HCT116 (cell line): ENCODE data around the gene WHRN. TPM values are rescaled to one million over a fixed set of nuclear protein-coding genes. Genes with fewer than 3 reads are reported as not detected.

Experiments used
- ATAC-seq: fragments of 200-7000 bp; cut with Tn5 transposase; 2 replicates; pipeline ENCODE4 v1.9.1; 2020; ENCODE audit warnings: mild to moderate bottlenecking, moderate library complexity
- BruUV-seq: library from RNA; stranded (reverse); fragments of 400-500 nt; replicated peaks from 2 replicates; lab custom pipeline; 2021; lab: Mats Ljungman, UMichigan
- CTCF ChIA-PET: fragments of 300-600 bp; sonication (Branson Sonifier 250); formaldehyde crosslinking; loops from one replicate; lab custom pipeline; 2021; ENCODE audit warnings: antibody characterized with exemption; lab: Charles Lee
- POLR2A ChIA-PET: fragments of 300-600, 350-600 bp; sonication (Branson Sonifier 250); formaldehyde crosslinking; loops from one replicate; lab custom pipeline; 2021; ENCODE audit warnings: antibody characterized with exemption; lab: Charles Lee
- RAD21 ChIA-PET, 2 experiments: fragments of 300-600 bp; sonication (Branson Sonifier 250); formaldehyde crosslinking; loops; one replicate each; lab custom pipeline; 2023; ENCODE audit warnings: low total read pairs in 2 of 2; ENCODE audit not compliant: uncharacterized antibody in 2 of 2, unreplicated experiment in 2 of 2, low non-redundant PET in 1 of 2; lab: Charles Lee
- DNase-seq: peaks from one replicate; pipeline ENCODE4 v3.0.0-alpha.2; 2010; ENCODE audit warnings: low read depth, low spot score
- H2AFZ ChIP-seq: fragments of 200-600 bp; shearing (Covaris generic), sonication (generic); 2 replicates; pipeline ENCODE4 v1.6.1; 2017; ENCODE audit warnings: low read depth, mixed run types, mixed read lengths, antibody characterized with exemption, low read length; ENCODE audit not compliant: poor library complexity, severe bottlenecking
- H3K27ac ChIP-seq: 2 replicates; pipeline ENCODE4 v1.5.1; 2012; ENCODE audit warnings: low read depth, low read length
- H3K27me3 ChIP-seq: fragments of 200-600 bp; sonication (generic); 2 replicates; pipeline ENCODE4 v1.6.1; 2016; ENCODE audit warnings: mixed run types, low read length, mixed read lengths; ENCODE audit not compliant: insufficient read depth
- H3K36me3 ChIP-seq, 2 experiments: fragments of 200-500 bp in 1 of 2; fragments of 200-600 bp in 1 of 2; sonication (Bioruptor generic) in 1 of 2; sonication (generic) in 1 of 2; 2 replicates each; pipeline versions ENCODE4 v1.5.1 to v1.6.1; 2014 to 2016; ENCODE audit warnings: low read length in 2 of 2, inconsistent platforms in 1 of 2, mixed read lengths in 1 of 2, mixed run types in 1 of 2; ENCODE audit not compliant: insufficient read depth in 2 of 2, control insufficient read depth in 1 of 2
- H3K4me1 ChIP-seq, 2 experiments: fragments of 200-600 bp in 1 of 2; sonication (generic) in 1 of 2; 2 replicates each; pipeline versions ENCODE4 v1.5.1 to v1.6.1; 2012 to 2017; ENCODE audit warnings: low read length in 2 of 2, inconsistent platforms in 1 of 2, mild to moderate bottlenecking in 1 of 2, mixed read lengths in 1 of 2, mixed run types in 1 of 2, moderate library complexity in 1 of 2; ENCODE audit not compliant: insufficient read depth in 2 of 2, control insufficient read depth in 1 of 2
- H3K4me2 ChIP-seq: fragments of 200-600 bp; sonication (generic); 2 replicates; pipeline ENCODE4 v1.6.1; 2017; ENCODE audit warnings: mixed run types, low read length, mixed read lengths
- H3K4me3 ChIP-seq, 2 experiments: fragments of 200-600 bp in 1 of 2; sonication (generic) in 1 of 2; replicated peaks in 1 of 2; 2 replicates each; pipeline ENCODE4 v1.5.1; 2011 to 2016; ENCODE audit warnings: low read length in 2 of 2, control low read depth in 1 of 2, low read depth in 1 of 2, mild to moderate bottlenecking in 1 of 2, mixed read lengths in 1 of 2, mixed run types in 1 of 2
- H3K79me2 ChIP-seq: fragments of 200-600 bp; sonication (generic); 2 replicates; pipeline ENCODE4 v1.6.1; 2017; ENCODE audit warnings: mild to moderate bottlenecking, mixed run types, low read length, moderate library complexity, mixed read lengths; ENCODE audit not compliant: insufficient read depth
- H3K9ac ChIP-seq: fragments of 200-600 bp; sonication (generic); 2 replicates; pipeline ENCODE4 v1.6.1; 2016; ENCODE audit warnings: low read length, mixed read lengths
- H3K9me2 ChIP-seq: fragments of 200-600 bp; sonication (generic), shearing (Covaris generic); 2 replicates; pipeline ENCODE4 v1.6.1; 2017; ENCODE audit warnings: mixed run types, mild to moderate bottlenecking, moderate library complexity; ENCODE audit not compliant: insufficient read depth
- H3K9me3 ChIP-seq, 2 experiments: fragments of 200-500 bp in 1 of 2; fragments of 200-600 bp in 1 of 2; sonication (Bioruptor generic) in 1 of 2; sonication (generic) in 1 of 2; 2 replicates each; pipeline ENCODE4 v1.6.1; 2014 to 2017; ENCODE audit warnings: low read length in 2 of 2, mixed read lengths in 2 of 2, inconsistent platforms in 1 of 2, low read depth in 1 of 2, mild to moderate bottlenecking in 1 of 2, mixed run types in 1 of 2, moderate library complexity in 1 of 2; ENCODE audit not compliant: control insufficient read depth in 1 of 2, insufficient read depth in 1 of 2
- H4K20me1 ChIP-seq: fragments of 200-600 bp; sonication (generic), shearing (Covaris generic); 2 replicates; pipeline ENCODE4 v1.6.1; 2017; ENCODE audit warnings: mixed run types, mild to moderate bottlenecking, moderate library complexity; ENCODE audit not compliant: insufficient read depth
- ATF3 ChIP-seq: IDR thresholded peaks from 2 replicates; pipeline ENCODE4 v1.6.1; 2012
- CBX3 ChIP-seq: IDR thresholded peaks from 2 replicates; pipeline ENCODE4 v1.6.1; 2012; ENCODE audit warnings: low read depth
- CEBPB ChIP-seq: IDR thresholded peaks from 2 replicates; pipeline ENCODE4 v1.6.1; 2012; ENCODE audit warnings: low read depth
- EGR1 ChIP-seq: IDR thresholded peaks from 2 replicates; pipeline ENCODE4 v1.6.1; 2012; ENCODE audit warnings: low read depth
- EZH2 ChIP-seq: fragments of 200-600 bp; sonication (generic); IDR thresholded peaks from 2 replicates; pipeline ENCODE4 v1.6.1; 2017; ENCODE audit warnings: antibody characterized with exemption, mixed run types
- EZH2phosphoT487 ChIP-seq: fragments of 200-600 bp; IDR thresholded peaks from 2 replicates; pipeline ENCODE4 v1.6.1; 2018; ENCODE audit warnings: antibody characterized with exemption, borderline replicate concordance
- FOSL1 ChIP-seq: IDR thresholded peaks from 2 replicates; pipeline ENCODE4 v1.6.1; 2012; ENCODE audit warnings: low read depth
- JUND ChIP-seq: IDR thresholded peaks from 2 replicates; pipeline ENCODE4 v1.6.1; 2012
- MAX ChIP-seq: IDR thresholded peaks from 2 replicates; pipeline ENCODE4 v1.6.1; 2012
- POLR2A ChIP-seq: IDR thresholded peaks from 2 replicates; pipeline ENCODE4 v1.7.0; 2011; ENCODE audit warnings: borderline replicate concordance; ENCODE audit not compliant: insufficient read depth, insufficient read length; ENCODE audit errors: extremely low read depth
- REST ChIP-seq: IDR thresholded peaks from 2 replicates; pipeline ENCODE4 v1.6.1; 2012; ENCODE audit warnings: low read depth
- SIN3A ChIP-seq: IDR thresholded peaks from 2 replicates; pipeline ENCODE4 v1.6.1; 2012; ENCODE audit warnings: low read depth
- SP1 ChIP-seq: IDR thresholded peaks from 2 replicates; pipeline ENCODE4 v1.6.1; 2012; ENCODE audit warnings: low read depth
- SRF ChIP-seq: IDR thresholded peaks from 2 replicates; pipeline ENCODE4 v1.6.1; 2012; ENCODE audit warnings: low read depth
- YY1 ChIP-seq: IDR thresholded peaks from 2 replicates; pipeline ENCODE4 v1.6.1; 2011; ENCODE audit warnings: low read length, low read depth, moderate library complexity, mild to moderate bottlenecking; ENCODE audit not compliant: insufficient replicate concordance; ENCODE audit errors: extremely low read depth
- ZBTB33 ChIP-seq: IDR thresholded peaks from 2 replicates; pipeline ENCODE4 v1.6.1; 2011; ENCODE audit warnings: mild to moderate bottlenecking, low read length, moderate library complexity; ENCODE audit not compliant: insufficient replicate concordance; ENCODE audit errors: extremely low read depth
- ZFX ChIP-seq: fragments of 450-650 bp; IDR thresholded peaks from 2 replicates; pipeline ENCODE4 v1.6.1; 2017
- ZNF274 ChIP-seq: fragments of 200-500 bp; sonication (Bioruptor generic); IDR thresholded peaks from 2 replicates; pipeline ENCODE4 v1.6.1; 2014; ENCODE audit warnings: mild to moderate bottlenecking, low read depth, low read length, inconsistent platforms
- intact Hi-C: fragments of 100-400 bp; cut with micrococcal nuclease; formaldehyde crosslinking; loops from 2 replicates; pipeline ENCODE4 v1.10.0; 2022
- total RNA-seq: library from RNA; stranded (reverse); gene quantifications from one replicate; pipeline ENCODE4 v1.2.1, GENCODE V29; 2021; ENCODE audit not compliant: unreplicated experiment

The WHRN gene
- total RNA-seq, 1 experiment from 2014 or later, result 12.8 TPM

- H3K4me2 ChIP-seq, result no peak overlapping the region
- no peak for ATAC-seq
- no peaks in the 10 kb centered on the region for H3K9me3 ChIP-seq
- no peaks in the 10 kb centered on the region for H3K4me1 ChIP-seq
- H3K9me2 ChIP-seq, result no peaks in the 10 kb centered on the region
- ChIA-PET RAD21 (no interaction called here), POLR2A (no interaction called here), CTCF (interaction anchor here (1.3 kb wide), 1 partner anchor 606 kb away, joined by 5 read pairs; no protein-coding TSS in a partner anchor)
- TF ChIP-seq ZFX, result no peak
- no peak for TF ChIP-seq CEBPB
- no peak for TF ChIP-seq POLR2A
- no peak for TF ChIP-seq REST
- no peak for TF ChIP-seq YY1
- no peak for TF ChIP-seq ATF3
- no peak for TF ChIP-seq EZH2phosphoT487
- TF ChIP-seq JUND, result no peak
- TF ChIP-seq FOSL1, result no peak
- TF ChIP-seq EGR1, result no peak
- no peak for TF ChIP-seq SIN3A
- TF ChIP-seq SP1, result no peak
- TF ChIP-seq EZH2, result no peak
- no peak for TF ChIP-seq ZBTB33
- no peak for TF ChIP-seq CBX3
- no peak for TF ChIP-seq ZNF274
- TF ChIP-seq SRF, result no peak
- no peak for TF ChIP-seq MAX
- no peaks in the 10 kb centered on the region for H4K20me1 ChIP-seq
- H3K4me3 ChIP-seq, result no peak overlapping the region
- no peaks in the 10 kb centered on the region for H3K79me2 ChIP-seq
- BruUV-seq, result no TSS peak
- no peak overlapping the region for H3K9ac ChIP-seq
- H3K27me3 ChIP-seq, result no peaks in the 10 kb centered on the region
- no peak for DNase-seq
- H2AFZ ChIP-seq, result no peak overlapping the region
- H3K27ac ChIP-seq, result no peak overlapping the region
- H3K36me3 ChIP-seq, result no peaks in the 10 kb centered on the region
- intact Hi-C loops, result loop anchor here (5.0 kb wide), 1 partner anchor 79 kb away; no protein-coding TSS in a partner anchor
These were observed 96.6 kb downstream of the WHRN start for GRCh38 chr9:114408645-114409044.
